ENCODE data around the gene SLC8A1. TPM values are rescaled to one million over a fixed set of nuclear protein-coding genes. Genes with fewer than 3 reads are reported as not detected.

SLC8A1 gene
- total RNA-seq, 1 donor from 2014 or later, result 5.6 TPM

- Histone ChIP-seq H3K36me3 (no peaks in the 10 kb centered on the region), H3K4me3 (no peak overlapping the region), H3K9me3 (no peaks in the 10 kb centered on the region), H3K4me1 (peaks cover 0 to 10% of the 10 kb centered on the region in 2 donors), H3K27ac (no peak overlapping the region), H3K27me3 (no peaks in the 10 kb centered on the region)
- intact Hi-C loops (cut with DNase I), result loop anchor here (5.0 kb wide), 1 partner anchor 51 kb away; no protein-coding TSS in a partner anchor
- TF ChIP-seq CTCF (IDR thresholded peaks at IDR 0.05), result no peak
- DNase-seq (ENCODE audit: low spot score in 2 of 2), result no peak
These were observed 55.8 kb downstream of the SLC8A1 start for GRCh38 chr2:40396124-40396523.

- Histone ChIP-seq H3K4me1 (peaks cover 0 to 6% of the 10 kb centered on the region in 2 donors), H3K36me3 (no peaks in the 10 kb centered on the region), H3K27me3 (no peaks in the 10 kb centered on the region), H3K4me3 (no peak overlapping the region), H3K9me3 (no peaks in the 10 kb centered on the region), H3K27ac (peak overlapping the region in 1 of 2 donors; percentile 24)
- DNase-seq (ENCODE audit: low spot score in 2 of 2), result no peak
- TF ChIP-seq CTCF (IDR thresholded peaks at IDR 0.05), result no peak
- intact Hi-C loops (cut with DNase I), result loop anchor here (5.0 kb wide), 1 partner anchor 52 kb away; no protein-coding TSS in a partner anchor
These were observed 56.5 kb downstream of the SLC8A1 start for GRCh38 chr2:40395169-40396073.

GRCh38 chr2:40394597-40394996 is 57.3 kb downstream of the SLC8A1 start:
- Histone ChIP-seq H3K9me3 (no peaks in the 10 kb centered on the region), H3K4me3 (no peak overlapping the region), H3K27ac (no peak overlapping the region), H3K27me3 (no peaks in the 10 kb centered on the region), H3K4me1 (peaks cover 0 to 6% of the 10 kb centered on the region in 2 donors), H3K36me3 (no peaks in the 10 kb centered on the region)
- DNase-seq (ENCODE audit: low spot score in 2 of 2), result no peak
- intact Hi-C loops (cut with DNase I), result no loop called here
- TF ChIP-seq CTCF (IDR thresholded peaks at IDR 0.05), result no peak

DNA sequence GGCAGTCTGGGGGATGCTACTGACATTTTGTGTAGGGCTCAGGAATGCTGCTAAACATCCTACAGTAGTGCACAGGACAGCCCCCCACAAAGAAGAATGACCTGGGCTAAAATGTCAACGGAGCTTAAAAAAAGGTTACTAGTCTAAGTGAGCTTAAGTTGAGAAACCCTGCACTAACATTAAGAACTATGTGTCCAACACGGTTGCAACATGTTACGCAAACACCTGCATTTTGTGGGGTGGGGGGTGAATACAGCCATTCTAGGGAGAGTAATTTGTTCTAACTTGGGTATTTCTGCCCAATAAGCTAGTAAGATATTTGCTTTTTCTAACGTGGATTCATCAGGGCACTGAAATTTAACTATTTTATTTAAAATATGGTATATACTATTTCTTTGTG is 57.9 kb downstream of the SLC8A1 start:
- Histone ChIP-seq H3K27ac (no peak overlapping the region), H3K27me3 (no peaks in the 10 kb centered on the region), H3K36me3 (no peaks in the 10 kb centered on the region), H3K4me1 (peaks cover 0 to 6% of the 10 kb centered on the region in 2 donors), H3K9me3 (no peaks in the 10 kb centered on the region), H3K4me3 (no peak overlapping the region)
- intact Hi-C loops (cut with DNase I), result no loop called here
- no peak for TF ChIP-seq CTCF (IDR thresholded peaks at IDR 0.05)
- no peak for DNase-seq (ENCODE audit: low spot score in 2 of 2)

- TF ChIP-seq CTCF (IDR thresholded peaks at IDR 0.05), result no peak
- no peak for DNase-seq (ENCODE audit: low spot score in 2 of 2)
- intact Hi-C loops (cut with DNase I), result no loop called here
- no peaks in the 10 kb centered on the region for H3K9me3 ChIP-seq
- H3K4me1 ChIP-seq, result no peaks in the 10 kb centered on the region
- H3K27me3 ChIP-seq, result no peaks in the 10 kb centered on the region
- H3K36me3 ChIP-seq, result no peaks in the 10 kb centered on the region
- no peak overlapping the region for H3K27ac ChIP-seq
- H3K4me3 ChIP-seq, result no peak overlapping the region
These were observed 63.7 kb downstream of the SLC8A1 start for GRCh38 chr2:40388161-40388560.
